Esophagus muscularis mucosa (tissue), 3 donors: Measurements from ENCODE around the gene CSF2RB.

Experiments used
- POLR2AphosphoS5 ChIP-seq, 2 donors: sonication (generic); formaldehyde crosslinking; IDR thresholded peaks; one replicate each; pipeline ENCODE4 v1.6.1; 2017; ENCODE audit warnings: antibody characterized with exemption in 2 of 2
- TF ChIP-seq, protein P1 (sequence below), 3 experiments: fragments of 200-600 bp in 2 of 3; fragments of 450-650 bp in 1 of 3; sonication (generic) in 2 of 3; IDR thresholded peaks; one replicate each; pipeline ENCODE4 v1.5.1; 2017 to 2019; ENCODE audit warnings: antibody characterized with exemption in 3 of 3, mild to moderate bottlenecking in 2 of 3, moderate library complexity in 1 of 3

DNA sequence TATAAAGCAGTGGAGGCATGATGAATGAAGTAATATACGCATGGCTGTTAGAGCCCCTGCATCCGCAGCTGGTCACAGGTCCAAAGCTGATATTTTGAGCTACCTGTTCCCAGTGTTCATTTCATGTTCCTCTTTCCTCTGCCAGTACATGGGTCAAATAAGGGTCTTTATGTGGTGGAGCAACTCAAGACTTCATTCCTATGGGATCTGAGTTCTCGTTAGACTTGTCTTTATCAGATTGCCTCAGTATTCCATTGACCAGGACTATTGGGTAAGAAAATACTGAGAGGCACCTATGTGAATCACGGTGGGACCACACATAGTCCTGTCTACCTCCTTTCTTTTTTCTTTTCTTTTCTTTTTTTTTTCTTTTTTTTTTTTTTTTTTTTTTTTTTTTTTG is 27.4 kb upstream of the CSF2RB start:
- TF ChIP-seq POLR2AphosphoS5 (IDR thresholded peaks at IDR 0.05), result no peak
- TF ChIP-seq, protein P1, sequence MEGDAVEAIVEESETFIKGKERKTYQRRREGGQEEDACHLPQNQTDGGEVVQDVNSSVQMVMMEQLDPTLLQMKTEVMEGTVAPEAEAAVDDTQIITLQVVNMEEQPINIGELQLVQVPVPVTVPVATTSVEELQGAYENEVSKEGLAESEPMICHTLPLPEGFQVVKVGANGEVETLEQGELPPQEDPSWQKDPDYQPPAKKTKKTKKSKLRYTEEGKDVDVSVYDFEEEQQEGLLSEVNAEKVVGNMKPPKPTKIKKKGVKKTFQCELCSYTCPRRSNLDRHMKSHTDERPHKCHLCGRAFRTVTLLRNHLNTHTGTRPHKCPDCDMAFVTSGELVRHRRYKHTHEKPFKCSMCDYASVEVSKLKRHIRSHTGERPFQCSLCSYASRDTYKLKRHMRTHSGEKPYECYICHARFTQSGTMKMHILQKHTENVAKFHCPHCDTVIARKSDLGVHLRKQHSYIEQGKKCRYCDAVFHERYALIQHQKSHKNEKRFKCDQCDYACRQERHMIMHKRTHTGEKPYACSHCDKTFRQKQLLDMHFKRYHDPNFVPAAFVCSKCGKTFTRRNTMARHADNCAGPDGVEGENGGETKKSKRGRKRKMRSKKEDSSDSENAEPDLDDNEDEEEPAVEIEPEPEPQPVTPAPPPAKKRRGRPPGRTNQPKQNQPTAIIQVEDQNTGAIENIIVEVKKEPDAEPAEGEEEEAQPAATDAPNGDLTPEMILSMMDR (IDR thresholded peaks at IDR 0.05), result no peak
